NCI-H2196 treated with DMSO at 0.1 percent for 48 hours (cell line): ENCODE data around the gene UBE2H.
"Not testable (repeated sequence)": the region's sequence is repeated elsewhere in the genome, so short reads cannot be mapped to it uniquely, and the experiment has no call there.

Experiments used
- DNase-seq: peaks from one replicate; lab custom pipeline; 2025; ENCODE audit not compliant: unreplicated experiment; lab: John Stamatoyannopoulos, UW

UBE2H gene

GRCh38 chr7:129909669-129910068 lies 43.1 kb downstream of the UBE2H start:
- no peak for DNase-seq

- no peak for DNase-seq
Observed at GRCh38 chr7:129908181-129908580, 44.6 kb downstream of the UBE2H start.

GRCh38 chr7:129907122-129907736 lies 45.5 kb downstream of the UBE2H start:
- no peak for DNase-seq

GRCh38 chr7:129906700-129907099 lies 46.1 kb downstream of the UBE2H start:
- DNase-seq = no peak

GRCh38 chr7:129903935-129904334 lies 48.8 kb downstream of the UBE2H start:
- no peak for DNase-seq

GRCh38 chr7:129902788-129903422 lies 49.9 kb downstream of the UBE2H start:
- no peak for DNase-seq

- no peak for DNase-seq
Observed at GRCh38 chr7:129898502-129899160, 54.1 kb downstream of the UBE2H start.

GRCh38 chr7:129898007-129898406 lies 54.8 kb downstream of the UBE2H start:
- DNase-seq = no peak

GRCh38 chr7:129896568-129897382 lies 56.0 kb downstream of the UBE2H start:
- DNase-seq = no peak

- not testable (repeated sequence) for DNase-seq
Observed at GRCh38 chr7:129894184-129894583, 58.6 kb downstream of the UBE2H start.

GRCh38 chr7:129890090-129890489 lies 62.7 kb downstream of the UBE2H start:
- no peak for DNase-seq

- no peak for DNase-seq
Observed at GRCh38 chr7:129889133-129889844, 63.5 kb downstream of the UBE2H start.

- no peak for DNase-seq
Observed at GRCh38 chr7:129887865-129888264, 64.9 kb downstream of the UBE2H start.

- no peak for DNase-seq
Observed at GRCh38 chr7:129886818-129887186, 66.0 kb downstream of the UBE2H start.

- no peak for DNase-seq
Observed at GRCh38 chr7:129886167-129886817, 66.5 kb downstream of the UBE2H start.

GRCh38 chr7:129884495-129884894 lies 68.3 kb downstream of the UBE2H start:
- no peak for DNase-seq

- no peak for DNase-seq
Observed at GRCh38 chr7:129883151-129883550, 69.6 kb downstream of the UBE2H start.

- DNase-seq = no peak
Observed at GRCh38 chr7:129882531-129882930, 70.2 kb downstream of the UBE2H start.

GRCh38 chr7:129877146-129877792 lies 75.5 kb downstream of the UBE2H start:
- DNase-seq = no peak
